AG04449 (cell line): ENCODE results near the gene APBB1.

ENCODE experiments used
- CTCF ChIA-PET: fragments of 350-600 bp; formaldehyde crosslinking; extraction: SDS; loops from one replicate; lab custom pipeline; 2021; ENCODE audit warnings: antibody characterized with exemption; lab: Yijun Ruan, JAX
- POLR2A ChIA-PET: fragments of 400-600, 350-600 bp; formaldehyde crosslinking; extraction: SDS; loops from one replicate; lab custom pipeline; 2020; ENCODE audit warnings: antibody characterized with exemption, inconsistent platforms; lab: Yijun Ruan, JAX
- DNase-seq: peaks from one replicate; pipeline ENCODE4 v3.0.0-alpha.2; 2010; ENCODE audit warnings: low read depth, low spot score
- H3K4me3 ChIP-seq: 2 replicates; pipeline ENCODE4 v1.5.1; 2011; ENCODE audit warnings: low read depth, mild to moderate bottlenecking, control low read depth, low read length
- TF ChIP-seq, protein P1 (sequence below): IDR thresholded peaks from one replicate; pipeline ENCODE4 v1.5.1; 2011; ENCODE audit warnings: mild to moderate bottlenecking, moderate library complexity, low read length, control low read depth, inconsistent platforms; ENCODE audit not compliant: insufficient read depth; ENCODE audit errors: missing control alignments

The APBB1 gene

DNA sequence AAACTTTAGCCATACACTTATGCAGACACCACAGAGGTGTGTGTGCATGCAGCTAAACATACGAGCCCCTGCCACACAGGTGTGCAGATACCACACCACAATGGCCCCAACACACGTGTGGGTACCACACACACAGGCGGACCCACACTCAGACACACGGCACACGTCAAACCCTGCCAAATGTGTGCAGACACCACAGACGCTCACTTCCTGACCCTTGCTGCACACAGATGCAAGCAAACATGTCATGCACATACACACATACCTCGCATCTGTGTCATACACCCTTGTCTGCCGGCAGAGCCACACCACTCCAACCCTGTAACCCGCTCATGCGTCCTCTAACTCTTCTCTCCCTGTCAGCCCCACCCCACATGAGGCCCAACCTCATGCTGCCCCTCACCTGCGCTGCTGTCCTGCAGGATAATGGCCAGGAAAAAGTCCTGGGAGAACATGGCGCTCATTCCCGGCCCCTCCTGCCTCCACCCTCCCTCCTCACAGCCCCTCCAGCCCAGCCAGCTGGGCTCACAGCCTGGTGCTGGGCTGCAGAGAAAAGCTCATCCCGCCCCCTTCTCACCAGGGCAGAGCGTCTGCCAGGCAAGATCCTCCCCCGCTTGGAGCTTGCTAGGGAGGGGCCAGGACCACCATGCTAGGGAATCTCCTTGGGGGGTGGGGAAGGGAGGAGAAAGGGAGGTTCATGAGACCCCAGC is 14.4 kb downstream of the APBB1 start:
- ChIA-PET CTCF (interaction anchor here (1.0 to 2.8 kb wide), 3 partner anchors 26 to 39 kb away, joined by 6 to 19 read pairs (median 10); no protein-coding TSS in a partner anchor), POLR2A (no interaction called here)
- no peak overlapping the region for H3K4me3 ChIP-seq
- DNase-seq: peak; percentile 17
- TF ChIP-seq, protein P1, sequence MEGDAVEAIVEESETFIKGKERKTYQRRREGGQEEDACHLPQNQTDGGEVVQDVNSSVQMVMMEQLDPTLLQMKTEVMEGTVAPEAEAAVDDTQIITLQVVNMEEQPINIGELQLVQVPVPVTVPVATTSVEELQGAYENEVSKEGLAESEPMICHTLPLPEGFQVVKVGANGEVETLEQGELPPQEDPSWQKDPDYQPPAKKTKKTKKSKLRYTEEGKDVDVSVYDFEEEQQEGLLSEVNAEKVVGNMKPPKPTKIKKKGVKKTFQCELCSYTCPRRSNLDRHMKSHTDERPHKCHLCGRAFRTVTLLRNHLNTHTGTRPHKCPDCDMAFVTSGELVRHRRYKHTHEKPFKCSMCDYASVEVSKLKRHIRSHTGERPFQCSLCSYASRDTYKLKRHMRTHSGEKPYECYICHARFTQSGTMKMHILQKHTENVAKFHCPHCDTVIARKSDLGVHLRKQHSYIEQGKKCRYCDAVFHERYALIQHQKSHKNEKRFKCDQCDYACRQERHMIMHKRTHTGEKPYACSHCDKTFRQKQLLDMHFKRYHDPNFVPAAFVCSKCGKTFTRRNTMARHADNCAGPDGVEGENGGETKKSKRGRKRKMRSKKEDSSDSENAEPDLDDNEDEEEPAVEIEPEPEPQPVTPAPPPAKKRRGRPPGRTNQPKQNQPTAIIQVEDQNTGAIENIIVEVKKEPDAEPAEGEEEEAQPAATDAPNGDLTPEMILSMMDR: no peak

DNA sequence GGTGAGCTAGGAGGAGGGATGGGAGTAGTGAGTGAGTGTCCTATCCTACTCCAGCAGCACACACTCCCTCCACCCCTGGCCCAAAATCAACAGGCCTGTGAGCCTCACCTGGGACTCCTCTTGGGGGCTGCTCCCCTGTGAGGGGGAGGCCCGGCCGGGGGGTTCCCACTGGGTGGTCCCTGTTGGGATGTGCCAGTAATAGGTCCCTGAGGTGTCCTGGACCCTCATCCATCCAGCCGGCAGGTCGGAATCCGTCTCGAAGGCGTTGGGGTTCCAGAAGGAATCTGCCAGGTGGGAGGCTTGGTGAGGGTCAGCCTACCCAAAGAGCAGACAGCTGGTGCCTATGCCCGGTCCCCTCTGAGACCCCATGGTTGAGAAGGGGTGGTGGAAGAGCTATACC is 15.4 kb downstream of the APBB1 start:
- no peak for DNase-seq
- POLR2A ChIA-PET: interaction anchor here (1.5 kb wide), 1 partner anchor 10 kb away, joined by 5 read pairs; no protein-coding TSS in a partner anchor
- TF ChIP-seq, protein P1: no peak
- CTCF ChIA-PET: interaction anchor here (1.1 to 2.6 kb wide), 3 partner anchors 15 to 40 kb away, joined by 4 to 10 read pairs (median 9); no protein-coding TSS in a partner anchor
- H3K4me3 ChIP-seq: no peak overlapping the region

DNA sequence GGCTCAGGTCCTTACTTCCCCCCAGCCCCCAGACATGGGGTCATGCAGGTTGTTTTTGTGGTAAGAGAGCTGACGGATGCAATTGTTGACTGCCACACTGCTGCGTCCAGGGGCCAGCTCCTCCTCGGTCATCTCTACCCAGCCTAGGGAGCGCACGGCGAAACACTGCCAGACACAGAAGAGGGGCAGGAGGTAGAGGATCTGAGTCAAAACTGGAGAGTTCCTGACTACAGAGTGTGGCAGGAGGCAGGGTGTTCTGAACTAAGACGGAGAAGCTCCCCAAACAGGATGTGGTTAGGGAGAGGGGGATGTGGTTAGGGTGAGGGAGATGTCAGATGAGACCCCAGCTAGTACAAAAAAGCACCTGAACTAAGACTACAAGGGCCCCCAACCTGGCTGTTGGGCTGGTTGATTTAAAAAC is 16.3 kb downstream of the APBB1 start:
- ChIA-PET POLR2A (interaction anchor here (0.8 to 1.5 kb wide), 3 partner anchors 11 to 79 kb away, joined by 3 to 5 read pairs (median 3); partner anchors contain the start of gene SMPD1), CTCF (interaction anchor here (0.8 to 2.6 kb wide), 6 partner anchors 9 to 41 kb away, joined by 3 to 10 read pairs (median 3); partner anchors contain the start of gene HPX)
- no peak for DNase-seq
- TF ChIP-seq, protein P1: no peak
- H3K4me3 ChIP-seq: no peak overlapping the region

DNA sequence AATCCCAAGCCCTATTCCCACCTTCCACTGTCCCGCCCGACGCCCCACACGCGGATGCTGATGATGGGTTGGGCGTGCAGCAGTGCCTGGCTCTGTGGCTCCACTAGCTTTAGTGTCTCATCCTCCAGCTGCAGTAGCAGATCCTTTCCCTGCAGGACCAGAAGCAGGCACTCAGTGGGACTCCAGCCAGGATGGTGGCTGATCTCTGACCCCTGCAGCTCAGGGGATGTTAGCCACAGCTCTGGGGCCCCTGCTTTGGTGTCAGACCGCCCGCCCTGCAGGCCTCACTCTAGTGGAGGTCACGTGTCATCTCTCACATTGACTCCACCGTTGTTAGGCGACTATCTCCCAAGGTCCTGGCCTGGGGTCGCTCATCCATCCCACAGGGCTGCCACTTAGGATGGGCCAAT is 16.8 kb downstream of the APBB1 start:
- ChIA-PET POLR2A (interaction anchor here (1.0 to 1.1 kb wide), 2 partner anchors 12 to 80 kb away, joined by 3 read pairs; partner anchors contain the start of gene SMPD1), CTCF (interaction anchor here (0.9 to 2.6 kb wide), 7 partner anchors 10 to 49 kb away, joined by 3 to 10 read pairs (median 3); partner anchors contain the start of gene HPX)
- H3K4me3 ChIP-seq: no peak overlapping the region
- no peak for DNase-seq
- TF ChIP-seq, protein P1: no peak

DNA sequence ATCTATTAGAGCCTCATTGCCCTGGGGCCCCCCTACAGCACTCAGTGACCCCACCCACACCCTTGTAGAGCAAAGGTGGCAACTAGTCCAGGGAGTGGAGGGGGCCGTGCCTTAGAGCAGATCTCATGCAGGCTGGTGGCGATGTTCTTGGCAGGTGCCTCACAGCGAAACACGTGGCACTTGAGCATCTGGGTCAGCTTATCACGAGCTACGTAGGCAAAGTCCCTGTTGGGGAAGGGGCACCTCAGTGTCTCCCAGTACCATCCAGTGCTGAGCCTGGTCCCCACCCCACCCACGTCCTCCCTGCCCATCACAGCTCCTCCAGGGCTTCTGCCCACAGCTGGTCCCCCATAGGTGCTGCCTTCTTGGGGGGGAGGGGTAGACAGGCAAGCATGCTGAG is 17.4 kb downstream of the APBB1 start:
- H3K4me3 ChIP-seq: no peak overlapping the region
- CTCF ChIA-PET: interaction anchor here (1.0 to 2.4 kb wide), 4 partner anchors 10 to 48 kb away, joined by 3 to 9 read pairs (median 4); no protein-coding TSS in a partner anchor
- DNase-seq: no peak
- TF ChIP-seq, protein P1: no peak
- POLR2A ChIA-PET: interaction anchor here (1.0 to 1.1 kb wide), 2 partner anchors 11 to 80 kb away, joined by 3 read pairs; partner anchors contain the start of gene SMPD1
